Measurements from ENCODE around the gene CNOT8. TPM values are rescaled to one million over a fixed set of nuclear protein-coding genes. Genes with fewer than 3 reads are reported as not detected.
"Not testable (repeated sequence)": the region's sequence is repeated elsewhere in the genome, so short reads cannot be mapped to it uniquely, and the experiment has no call there.

Gene CNOT8
- polyA plus RNA-seq, 3 donors, result 81.9 to 88.2 (median 82.6) TPM

DNA sequence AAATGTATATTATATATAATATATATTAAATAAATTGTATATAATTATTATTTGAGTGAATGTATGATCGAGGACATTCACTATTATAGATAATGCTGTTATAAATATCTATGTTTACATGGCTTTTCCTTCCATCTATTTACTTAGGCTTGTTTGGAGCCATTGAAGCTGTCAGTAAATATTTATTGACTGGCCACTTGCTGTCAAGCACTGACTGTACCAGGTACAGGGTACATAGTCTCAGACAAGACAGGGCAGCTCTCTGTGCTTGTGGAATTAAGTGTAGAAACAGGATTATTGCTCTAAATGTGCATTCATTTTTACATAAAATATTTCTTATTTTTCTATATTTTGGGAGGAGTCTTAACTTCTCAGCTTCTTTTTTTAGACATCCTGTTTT lies 24.4 kb upstream of the CNOT8 start:
- no peak for DNase-seq (ENCODE audit: low read depth in 3 of 3, low spot score in 2 of 3)

DNA sequence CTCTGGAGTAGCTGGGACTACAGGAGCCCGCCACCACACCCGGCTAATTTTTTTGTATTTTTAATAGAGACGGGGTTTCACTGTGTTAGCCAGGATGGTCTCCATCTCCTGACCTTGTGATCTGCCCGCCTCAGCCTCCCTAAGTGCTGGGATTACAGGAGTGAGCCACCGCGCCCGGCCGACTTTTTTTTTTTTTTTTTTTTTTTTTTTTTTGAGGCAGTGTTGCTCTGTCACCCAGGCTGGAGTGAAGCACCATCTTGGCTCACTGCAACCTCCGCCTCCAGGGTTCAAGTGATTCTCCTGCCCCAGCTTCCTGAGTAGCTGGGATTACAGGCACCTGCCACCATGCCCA lies 22.8 kb upstream of the CNOT8 start:
- DNase-seq (ENCODE audit: low read depth in 3 of 3, low spot score in 2 of 3), result not testable (repeated sequence)

DNA sequence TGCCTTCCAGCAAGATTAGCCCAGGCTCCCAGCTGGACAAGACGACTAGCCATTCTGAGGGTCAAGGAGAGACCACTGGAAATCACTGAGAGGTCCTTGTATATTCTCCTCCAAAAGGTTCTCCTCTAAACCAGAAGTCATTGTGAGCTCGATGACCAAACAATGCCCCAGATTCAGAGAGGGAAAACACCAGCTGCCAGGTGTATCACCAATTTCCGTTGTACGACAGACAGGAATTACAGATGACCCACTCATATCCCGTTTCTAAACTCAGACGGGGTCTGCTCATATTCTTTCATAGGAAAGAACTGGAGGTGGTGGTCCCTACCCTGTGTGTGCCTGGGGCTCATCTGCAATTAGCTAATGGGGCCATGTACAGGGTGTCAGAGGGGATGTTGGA lies 22.2 kb upstream of the CNOT8 start:
- no peak for DNase-seq (ENCODE audit: low read depth in 3 of 3, low spot score in 2 of 3)

DNA sequence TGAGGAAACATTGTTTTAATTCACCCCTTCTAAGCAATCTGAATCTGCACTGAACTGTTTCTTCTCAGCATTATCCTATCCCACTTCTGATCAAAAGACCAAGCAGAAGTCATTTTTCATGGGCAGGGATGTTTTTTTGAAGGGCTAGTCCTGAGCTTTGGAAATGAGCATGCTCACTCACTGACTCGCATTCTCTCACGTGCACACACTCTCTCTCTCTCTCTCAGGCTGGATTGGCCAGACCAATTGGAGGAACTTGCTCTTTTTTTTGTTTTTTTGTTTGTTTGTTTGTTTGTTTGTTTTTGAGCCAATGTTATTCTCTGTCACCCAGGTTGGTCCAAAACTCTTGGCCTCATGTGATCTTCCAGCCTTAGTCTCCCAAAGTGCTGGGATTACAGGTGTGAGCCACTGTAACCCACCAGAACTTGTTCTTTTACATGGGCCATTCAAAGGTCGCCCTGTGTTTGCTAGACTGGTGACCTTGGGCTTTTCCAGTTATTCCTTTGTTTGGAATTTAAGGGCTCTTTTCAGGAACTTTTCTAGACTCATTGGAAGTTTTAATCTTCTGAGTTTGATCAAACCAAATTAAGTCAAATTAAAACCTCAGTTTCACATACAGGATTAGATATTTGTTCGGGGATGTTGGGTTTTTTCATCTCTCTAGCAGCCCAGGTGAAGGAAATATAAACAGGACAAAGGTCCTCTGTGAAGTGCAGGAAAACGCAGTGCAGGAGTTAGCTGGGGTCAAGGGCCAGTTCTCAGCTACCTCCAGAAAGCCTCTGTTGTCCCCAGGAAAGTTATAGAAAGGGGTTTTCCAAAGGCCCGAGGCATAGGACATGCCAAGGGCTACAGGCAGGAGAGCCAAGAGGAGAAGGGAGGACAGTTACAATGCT lies 21.2 kb upstream of the CNOT8 start:
- DNase-seq (ENCODE audit: low read depth in 3 of 3, low spot score in 2 of 3), result no peak

DNA sequence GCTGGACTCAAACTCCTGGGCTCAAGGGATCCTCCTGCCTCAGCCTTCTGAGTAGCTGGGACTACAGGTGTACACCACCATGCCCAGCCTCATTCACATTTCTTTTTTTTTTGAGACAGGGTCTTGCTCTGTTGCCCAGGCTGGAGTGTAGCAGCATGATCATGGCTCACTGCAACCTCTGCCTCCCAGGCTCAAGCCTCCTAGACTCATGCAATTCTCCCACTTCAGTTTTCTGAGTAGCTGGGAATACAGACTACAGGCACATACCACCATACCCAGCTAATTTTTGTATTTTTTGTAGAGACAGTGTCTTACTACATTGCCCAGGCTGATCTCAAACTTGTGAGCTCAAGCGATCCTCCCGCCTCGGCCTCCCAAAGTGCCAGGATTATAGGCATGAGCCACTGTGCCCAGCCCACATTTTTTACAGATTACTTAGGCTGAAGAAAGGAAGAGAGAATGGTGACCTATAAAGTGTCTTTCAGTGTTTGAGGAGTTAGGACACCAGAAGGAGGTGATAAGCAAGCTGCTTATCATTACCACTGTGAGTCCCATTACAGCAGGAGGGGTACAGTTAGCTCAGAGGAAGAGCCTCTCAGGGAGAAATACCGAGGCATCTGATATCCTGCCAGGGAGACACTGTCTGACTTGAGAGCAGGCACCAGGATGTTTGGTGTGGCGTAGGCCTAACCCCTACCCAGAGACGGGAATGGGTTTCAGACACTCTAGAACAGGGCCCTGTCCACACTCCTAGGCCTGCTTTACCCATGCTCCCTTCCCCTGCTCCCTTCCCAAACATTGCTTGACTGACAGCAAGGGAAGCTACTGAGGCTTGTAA lies 17.8 kb upstream of the CNOT8 start:
- no peak for DNase-seq (ENCODE audit: low read depth in 3 of 3, low spot score in 2 of 3)

- no peak for DNase-seq (ENCODE audit: low read depth in 3 of 3, low spot score in 2 of 3)
These were observed 17.2 kb upstream of the CNOT8 start for GRCh38 chr5:154841273-154841661.

DNA sequence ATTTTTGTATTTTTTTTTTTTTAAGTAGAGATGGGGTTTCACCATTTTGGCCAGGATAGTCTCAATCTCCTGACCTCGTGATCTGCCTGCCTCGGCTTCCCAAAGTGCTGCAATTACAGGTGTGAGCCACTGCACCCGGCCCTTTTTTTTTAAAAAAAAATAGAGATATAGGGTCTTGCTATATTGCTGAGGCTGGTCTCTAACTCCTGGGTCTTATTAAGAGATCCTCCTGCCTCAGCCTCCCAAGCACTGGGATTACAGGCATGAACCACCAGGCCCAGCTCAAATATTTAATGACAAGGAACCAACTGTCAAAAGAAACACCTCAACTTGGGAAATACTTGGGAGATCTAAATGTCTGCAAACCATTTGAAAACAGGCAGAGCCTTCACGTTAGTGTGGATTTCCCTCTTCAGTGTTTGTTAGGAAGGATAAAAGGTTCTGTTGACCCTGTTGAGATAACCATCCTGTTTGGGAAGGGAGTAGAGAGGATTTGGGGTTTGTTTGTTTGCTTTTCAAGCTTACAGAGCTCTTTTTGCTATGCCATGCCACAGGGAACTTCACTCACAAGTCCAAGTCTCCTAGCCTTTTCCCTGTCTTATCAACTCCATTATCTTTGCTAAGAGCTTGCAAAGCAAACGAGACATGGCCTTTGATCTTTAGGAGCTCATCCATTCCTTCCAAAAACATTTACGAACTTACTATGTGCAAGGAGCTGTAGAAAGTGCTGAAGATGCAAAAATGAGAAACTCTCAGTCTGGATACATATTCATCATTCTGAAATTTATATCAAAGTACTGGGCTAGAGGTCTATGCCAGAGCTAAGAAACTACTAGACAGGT lies 15.5 kb upstream of the CNOT8 start:
- DNase-seq (ENCODE audit: low read depth in 3 of 3, low spot score in 2 of 3), result no peak

DNA sequence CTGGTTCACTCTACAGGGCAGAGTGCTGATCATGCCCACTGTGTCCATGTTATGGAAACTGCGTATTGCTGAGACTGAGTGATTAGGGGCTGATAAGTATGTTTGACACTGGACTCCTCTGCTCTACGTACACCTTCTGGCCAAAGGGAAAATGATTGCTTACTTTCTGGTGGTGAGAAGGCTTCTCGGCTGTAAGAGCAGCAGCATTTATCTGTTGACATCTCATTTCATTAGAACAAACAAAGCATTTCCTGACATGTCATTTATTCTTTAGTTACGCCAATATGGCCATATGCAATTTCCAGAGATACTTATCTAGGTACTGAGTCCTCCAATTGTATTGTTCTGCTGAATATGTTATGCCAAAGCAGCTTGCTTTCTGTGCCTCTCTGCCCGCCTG lies 13.6 kb upstream of the CNOT8 start:
- no peak for DNase-seq (ENCODE audit: low read depth in 3 of 3, low spot score in 2 of 3)

- DNase-seq (ENCODE audit: low read depth in 3 of 3, low spot score in 2 of 3), result no peak
These were observed 9.1 kb upstream of the CNOT8 start for GRCh38 chr5:154849264-154849785.

GRCh38 chr5:154849791-154850201 lies 8.6 kb upstream of the CNOT8 start:
- DNase-seq (ENCODE audit: low read depth in 3 of 3, low spot score in 2 of 3), result no peak

DNA sequence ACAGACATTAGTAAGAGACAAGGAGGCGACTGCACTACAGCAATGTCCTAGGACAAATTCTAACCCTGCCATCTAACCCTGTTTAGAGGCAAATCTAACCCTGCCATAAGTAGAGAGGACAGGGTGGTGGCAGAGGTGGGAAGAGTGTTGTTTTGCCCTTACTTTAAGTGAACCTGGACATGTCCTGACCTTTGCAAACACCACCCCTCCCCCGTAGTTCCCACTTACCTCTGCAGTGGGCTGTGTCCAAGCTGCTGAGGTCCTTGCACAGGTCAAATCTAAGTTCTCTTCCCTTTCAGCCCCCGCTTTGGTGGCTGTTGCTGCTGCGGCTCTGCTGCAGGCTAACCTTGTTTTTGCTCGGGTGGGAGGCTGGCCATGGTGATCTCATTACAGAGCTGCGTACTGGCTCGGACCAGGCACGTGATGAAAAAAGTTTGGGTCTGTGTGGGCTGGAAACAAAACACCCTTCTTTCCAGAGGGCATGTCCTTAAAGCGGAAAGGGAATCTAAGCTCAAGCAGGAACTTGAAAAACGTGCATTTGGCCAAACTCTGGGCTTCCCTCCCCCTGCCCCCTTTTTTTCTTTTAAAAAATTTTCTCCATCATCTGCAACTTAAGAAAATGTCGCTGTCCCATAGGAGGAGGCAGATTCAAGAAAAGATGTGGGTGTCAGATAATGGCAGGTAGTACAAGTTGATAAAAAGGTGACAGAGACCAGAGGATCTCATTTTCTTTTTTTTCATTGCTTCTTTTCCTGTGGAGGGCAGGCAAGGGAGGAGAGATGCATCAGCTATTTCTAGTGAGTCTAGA lies 8.0 kb upstream of the CNOT8 start, which contains the start of gene FAXDC2:
Gene FAXDC2 (minus strand): TSS at position 349 of the 808 bp plus-strand sequence. CDS start 12,425 bp downstream, outside the sequence.
- peak; percentile 74 to 84 (median 78) for DNase-seq (ENCODE audit: low read depth in 3 of 3, low spot score in 2 of 3)

DNA sequence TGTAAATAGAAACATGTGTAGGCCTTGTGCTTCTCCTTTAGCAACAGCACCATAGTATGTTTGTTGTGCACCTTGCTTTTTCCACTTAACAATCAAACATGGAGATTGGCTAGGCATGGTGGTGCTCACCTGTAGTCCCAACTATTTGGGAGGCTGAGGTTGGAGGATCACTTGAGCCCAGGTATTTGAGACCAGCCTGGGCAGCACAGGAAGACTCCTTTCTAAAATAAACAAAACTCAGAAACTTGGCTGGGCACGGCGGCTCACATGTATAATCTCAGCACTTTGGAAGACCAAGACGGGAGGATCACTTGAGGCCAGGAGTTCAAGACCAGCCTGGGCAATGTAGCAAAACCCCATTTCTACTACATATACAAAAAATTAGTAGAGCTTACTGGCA lies 7.1 kb upstream of the CNOT8 start:
- DNase-seq (ENCODE audit: low read depth in 3 of 3, low spot score in 2 of 3), result no peak

GRCh38 chr5:154857530-154858296 lies 714 bp upstream of the CNOT8 start:
- DNase-seq (ENCODE audit: low read depth in 3 of 3, low spot score in 2 of 3), result peak; percentile 93 to 96 (median 96)

- DNase-seq (ENCODE audit: low read depth in 3 of 3, low spot score in 2 of 3), result no peak
These were observed 795 bp downstream of the CNOT8 start for GRCh38 chr5:154858972-154859871.

DNA sequence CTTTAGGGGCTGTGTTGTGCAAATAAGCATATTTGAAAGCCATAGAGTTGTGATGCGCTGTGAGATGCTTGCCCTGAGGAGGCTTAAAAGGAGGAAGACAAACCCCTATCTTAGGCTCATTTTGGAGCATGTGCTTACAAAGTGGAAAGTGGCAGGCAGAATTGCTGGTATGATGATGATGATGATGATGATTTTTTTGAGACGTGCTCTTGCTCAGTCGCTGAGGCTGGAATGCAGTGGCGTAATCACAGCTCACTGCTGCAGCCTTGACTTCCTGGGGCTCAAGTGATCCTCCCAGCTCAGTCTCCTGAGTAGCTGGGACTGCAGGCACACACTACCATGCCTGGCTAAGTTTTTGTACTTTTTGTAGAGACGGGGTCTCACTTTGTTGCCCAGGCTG lies 1.7 kb downstream of the CNOT8 start:
- no peak for DNase-seq (ENCODE audit: low read depth in 3 of 3, low spot score in 2 of 3)

DNA sequence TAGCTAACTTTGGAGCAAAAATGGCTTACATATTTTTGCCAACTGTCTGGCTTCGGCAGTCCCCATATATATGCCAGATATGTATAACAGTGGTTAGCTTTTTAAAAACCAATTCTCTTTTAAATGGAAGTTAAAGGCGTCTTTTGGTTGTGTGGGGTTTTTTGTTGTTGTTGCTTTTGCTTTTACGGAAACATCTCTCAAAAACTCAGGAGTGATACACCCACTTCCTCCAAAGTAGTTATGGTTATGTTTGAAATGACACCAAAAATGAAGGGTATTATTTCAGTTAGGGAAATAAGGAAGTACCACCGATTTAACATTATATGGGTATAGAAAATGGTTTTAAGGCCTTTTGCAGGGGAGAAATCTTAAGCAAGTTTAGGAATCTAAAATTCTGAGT lies 2.3 kb downstream of the CNOT8 start:
- DNase-seq (ENCODE audit: low read depth in 3 of 3, low spot score in 2 of 3), result no peak

- DNase-seq (ENCODE audit: low read depth in 3 of 3, low spot score in 2 of 3), result no peak
These were observed 3.5 kb downstream of the CNOT8 start for GRCh38 chr5:154861946-154862345.

DNA sequence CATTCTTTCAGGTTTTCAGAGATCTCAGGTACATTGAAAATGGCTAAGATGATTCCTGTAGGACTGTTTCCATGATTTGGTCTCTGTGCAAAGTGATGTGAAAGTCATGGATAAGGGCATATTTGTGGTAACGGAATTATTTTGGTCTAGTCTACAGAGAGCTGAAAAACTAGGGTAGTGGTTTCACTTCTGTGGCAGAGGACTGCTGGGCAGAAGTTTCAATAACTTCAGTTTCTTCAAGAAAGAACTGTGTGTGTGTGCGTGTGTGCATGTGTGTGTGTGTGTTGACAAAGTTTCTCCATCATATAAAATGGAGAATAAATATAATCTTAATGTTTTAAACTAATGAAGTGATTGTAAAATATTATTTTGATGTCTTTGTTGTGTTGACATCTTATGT lies 4.3 kb downstream of the CNOT8 start:
- DNase-seq (ENCODE audit: low read depth in 3 of 3, low spot score in 2 of 3), result no peak

All from right renal cortex interstitium (tissue), 3 donors.